HuH-7.5 (cell line): Measurements from ENCODE around the gene LSM11.

Experiments used
- DNase-seq: peaks from one replicate; pipeline ENCODE4 v3.0.0; 2011; ENCODE audit warnings: low spot score

LSM11 gene

DNA sequence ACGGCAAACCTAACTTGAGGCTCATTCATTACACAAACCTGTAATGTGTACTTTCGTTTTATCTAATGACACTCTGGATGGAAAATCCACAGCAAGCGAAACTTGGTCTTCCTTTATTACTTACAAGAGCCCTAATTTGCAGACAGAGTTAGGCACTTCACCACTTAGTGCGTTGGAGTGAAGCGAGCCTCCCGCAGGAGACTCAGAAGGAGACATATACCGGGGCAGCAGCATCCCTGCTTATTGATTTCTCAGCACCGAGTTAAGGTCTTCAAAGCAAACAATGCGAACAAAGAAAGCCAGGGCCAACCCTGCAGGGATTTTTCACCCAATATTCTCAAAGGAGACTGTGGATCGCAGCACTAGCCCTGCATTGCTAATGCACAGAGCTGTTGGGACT lies 28.6 kb downstream of the LSM11 start:
- no peak for DNase-seq

DNA sequence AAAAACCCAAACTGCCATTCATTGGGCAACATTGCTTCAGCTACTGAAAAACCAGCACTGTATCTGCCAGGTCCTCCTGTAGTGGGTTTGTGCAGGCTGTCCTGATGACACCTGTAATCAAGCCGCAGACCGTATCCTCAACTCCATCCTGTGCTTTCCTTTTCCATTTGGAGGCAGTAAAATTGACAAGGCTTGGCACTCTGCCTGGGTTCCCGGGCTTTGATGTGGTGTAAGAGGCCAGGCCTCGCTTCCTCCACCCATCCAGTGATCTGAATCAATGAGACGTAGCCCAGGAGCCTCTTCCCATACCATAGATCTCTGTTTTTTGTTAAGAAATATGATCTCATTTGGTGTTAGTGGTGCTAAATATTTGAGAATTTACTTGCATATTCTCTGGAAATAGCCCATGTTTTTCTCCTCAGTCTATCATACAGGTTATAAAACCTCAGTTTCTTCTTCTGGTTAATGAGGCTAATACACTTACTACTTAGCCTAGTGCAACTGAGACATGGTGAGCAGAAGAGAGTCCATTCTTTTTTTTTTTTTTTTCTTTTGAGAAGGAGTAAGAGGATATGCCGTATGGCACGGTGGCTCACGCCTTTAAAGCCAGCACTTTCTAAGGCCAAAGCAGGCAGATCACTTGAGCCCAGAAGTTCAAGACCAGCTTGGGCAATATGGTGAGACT lies 34.8 kb downstream of the LSM11 start:
- no peak for DNase-seq

DNA sequence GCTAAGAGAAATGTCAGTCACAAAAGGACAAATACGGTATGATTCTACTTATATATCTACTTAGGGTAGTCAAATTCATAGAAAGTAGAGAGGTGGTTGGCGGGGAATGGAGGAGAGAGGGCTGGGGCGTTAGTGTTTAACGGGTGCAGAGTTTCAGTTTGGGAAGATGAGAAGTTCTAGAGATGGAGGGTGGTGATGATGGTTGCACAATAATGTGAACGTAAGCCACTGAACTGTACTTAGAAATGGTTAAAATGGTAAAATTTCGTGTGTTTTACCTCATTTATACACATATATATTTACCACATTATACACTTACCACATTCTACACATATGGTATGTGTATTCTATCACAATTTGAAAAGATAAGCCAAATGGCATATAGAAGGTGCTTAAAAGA lies 35.7 kb downstream of the LSM11 start:
- DNase-seq, result no peak

DNA sequence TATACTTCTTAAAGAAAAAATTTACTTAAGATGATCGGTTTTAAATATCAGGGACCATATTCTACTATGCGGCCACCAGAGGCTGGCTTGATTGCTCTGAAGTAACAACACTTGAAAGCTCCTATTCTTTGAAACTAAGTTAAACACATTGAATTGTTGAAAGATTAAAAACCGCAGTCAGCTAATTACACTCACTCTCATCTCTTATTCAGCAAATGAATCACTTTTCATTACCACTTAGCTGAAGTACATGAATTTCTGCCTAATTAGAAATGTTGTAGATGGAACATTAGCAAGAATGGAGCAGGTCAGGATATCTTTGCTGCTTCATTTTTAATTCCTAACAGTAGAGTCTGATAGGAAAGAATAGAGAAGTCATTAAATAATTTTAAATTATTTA lies 42.3 kb downstream of the LSM11 start:
- DNase-seq, result no peak

DNA sequence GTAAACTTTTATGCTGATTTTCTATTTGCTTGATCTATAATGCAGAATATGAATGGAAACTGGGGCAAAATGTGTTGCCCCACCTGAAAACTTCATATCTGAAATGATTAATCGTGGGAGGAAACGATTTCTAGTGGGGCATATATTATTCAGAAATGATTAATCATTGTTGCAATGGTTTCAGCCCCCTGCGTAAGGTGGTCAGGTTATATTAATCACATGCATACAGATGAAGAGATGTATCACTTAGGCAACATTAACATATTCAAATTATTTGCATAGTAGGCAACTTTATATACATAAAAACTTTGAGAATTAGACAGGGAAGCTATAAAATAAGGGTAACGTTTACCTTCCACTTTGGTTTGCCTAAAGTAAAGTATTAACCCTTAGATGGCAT lies 49.8 kb downstream of the LSM11 start:
- DNase-seq, result no peak

DNA sequence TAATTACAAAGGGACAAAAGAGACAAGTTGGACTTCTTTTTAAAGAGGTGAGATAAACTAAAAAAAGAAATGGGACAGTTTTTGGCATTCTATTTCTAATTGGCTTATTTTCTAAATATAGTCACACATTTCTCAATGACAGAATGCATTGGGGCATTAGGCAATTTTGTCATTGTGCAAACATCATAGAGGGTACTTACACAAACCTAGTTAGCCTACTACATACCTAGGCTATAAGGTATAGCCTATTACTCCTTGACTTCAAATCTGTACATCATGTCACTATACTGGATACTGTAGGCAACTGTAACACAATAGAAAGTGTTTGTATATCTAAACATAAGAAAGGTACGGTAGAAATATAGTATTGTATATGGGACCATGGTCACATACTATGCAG lies 56.1 kb downstream of the LSM11 start:
- no peak for DNase-seq

DNA sequence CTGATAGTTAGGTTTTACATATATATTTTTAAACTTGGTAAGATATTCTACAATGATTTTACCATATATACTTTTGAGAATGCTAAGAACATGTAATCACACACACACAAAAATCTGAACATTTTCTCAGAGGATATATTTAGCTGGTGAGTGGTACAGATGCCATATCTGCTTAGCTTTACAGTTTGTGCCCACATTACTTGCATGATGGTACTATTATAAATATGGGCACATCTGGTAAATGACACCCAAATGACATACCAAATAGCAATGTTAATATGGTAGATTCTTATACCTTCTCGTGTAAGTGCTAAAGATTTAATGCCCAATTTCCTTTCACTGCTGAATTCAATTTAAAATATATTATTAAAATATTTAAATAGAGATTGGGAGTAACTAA lies 56.6 kb downstream of the LSM11 start:
- no peak for DNase-seq

DNA sequence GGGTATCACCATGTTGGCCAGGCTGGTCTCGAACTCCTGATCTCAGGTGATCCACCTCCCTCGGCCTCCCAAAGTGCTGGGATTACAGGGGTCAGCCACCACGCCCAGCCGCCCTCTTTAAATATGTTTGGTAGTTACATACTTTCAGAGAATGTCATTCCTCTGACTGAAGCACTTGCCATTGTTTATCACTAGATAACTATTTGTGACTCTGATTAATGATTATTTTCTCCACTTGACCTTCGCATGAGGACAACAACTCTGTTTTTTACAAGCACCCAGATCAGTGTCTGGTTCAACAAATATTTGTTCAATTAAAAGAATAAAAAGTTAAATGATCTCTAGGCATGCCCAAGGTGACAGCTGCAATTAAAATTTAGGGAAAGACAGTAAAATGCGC lies 59.2 kb downstream of the LSM11 start:
- no peak for DNase-seq

DNA sequence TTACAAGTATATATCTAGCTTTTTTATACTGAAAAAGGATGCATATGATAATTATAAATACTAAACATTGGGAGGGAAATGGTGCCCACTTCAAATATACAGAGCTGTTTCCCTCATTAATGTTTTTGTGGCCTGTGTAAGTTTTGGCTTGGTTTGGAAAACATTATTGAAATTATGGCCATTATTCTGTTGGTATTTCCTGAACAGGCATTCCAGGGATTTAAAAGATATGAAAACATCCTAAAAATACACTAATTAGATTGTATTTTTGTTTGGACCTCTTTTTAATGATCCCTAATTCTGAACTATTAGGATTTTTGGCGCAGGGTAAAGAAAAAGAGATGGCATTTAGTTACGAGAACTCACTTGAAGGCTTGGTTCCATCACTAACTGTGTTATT lies 64.5 kb downstream of the LSM11 start:
- DNase-seq, result no peak
